EH (cell line): Measurements from ENCODE around the gene RILPL1.

ENCODE experiments used
- DNase-seq: peaks from one replicate; pipeline ENCODE4 v3.0.0-alpha.2; 2015; ENCODE audit warnings: low read depth

The RILPL1 gene

GRCh38 chr12:123427036-123427769, 106.3 kb downstream of the RILPL1 start:
- no peak for DNase-seq

- DNase-seq: no peak
These were observed 112.2 kb downstream of the RILPL1 start for GRCh38 chr12:123421314-123421713.
